ENCODE data around the gene ZDBF2.
"Not testable (repeated sequence)": the region's sequence is repeated elsewhere in the genome, so short reads cannot be mapped to it uniquely, and the experiment has no call there.

The ZDBF2 gene

GRCh38 chr2:206259376-206260187 is 14.9 kb upstream of the ZDBF2 start:
- no peak for DNase-seq

GRCh38 chr2:206260188-206261012 is 14.1 kb upstream of the ZDBF2 start:
- peak; percentile 6 to 79 (median 44) for DNase-seq

- DNase-seq: no peak
These were observed 10.4 kb upstream of the ZDBF2 start for GRCh38 chr2:206263959-206264603.

- DNase-seq: no peak
These were observed 8.0 kb upstream of the ZDBF2 start for GRCh38 chr2:206266130-206267125.

GRCh38 chr2:206267567-206267966 is 6.9 kb upstream of the ZDBF2 start:
- no peak for DNase-seq

GRCh38 chr2:206271065-206271464 is 3.4 kb upstream of the ZDBF2 start:
- no peak for DNase-seq

GRCh38 chr2:206273905-206274304 is 558 bp upstream of the ZDBF2 start:
- no peak for DNase-seq

- DNase-seq: peak; percentile 3 to 81 (median 79)
These were observed 1.0 kb downstream of the ZDBF2 start for GRCh38 chr2:206275312-206276055.

GRCh38 chr2:206276169-206276942 is 1.9 kb downstream of the ZDBF2 start:
- peak in 2 of 3 experiments; percentile 30 to 68 for DNase-seq

- no peak for DNase-seq
These were observed 3.0 kb downstream of the ZDBF2 start for GRCh38 chr2:206277503-206277902.

GRCh38 chr2:206282746-206283145 is 8.3 kb downstream of the ZDBF2 start:
- no peak for DNase-seq

GRCh38 chr2:206287197-206287596 is 12.7 kb downstream of the ZDBF2 start:
- DNase-seq: no peak

- DNase-seq: no peak
These were observed 14.9 kb downstream of the ZDBF2 start for GRCh38 chr2:206289391-206289790.

GRCh38 chr2:206296128-206296527 is 21.7 kb downstream of the ZDBF2 start:
- DNase-seq: no peak

- DNase-seq: not testable (repeated sequence)
These were observed 25.1 kb downstream of the ZDBF2 start for GRCh38 chr2:206299608-206300007.

- DNase-seq: no peak
These were observed 31.2 kb downstream of the ZDBF2 start for GRCh38 chr2:206305523-206306245.

GRCh38 chr2:206311026-206311425 is 36.6 kb downstream of the ZDBF2 start:
- no peak for DNase-seq

GRCh38 chr2:206316141-206316540 is 41.7 kb downstream of the ZDBF2 start:
- no peak for DNase-seq

GRCh38 chr2:206323033-206323432 is 48.6 kb downstream of the ZDBF2 start:
- no peak for DNase-seq

- DNase-seq: no peak
These were observed 49.0 kb downstream of the ZDBF2 start for GRCh38 chr2:206323486-206323885.

Measured in NCI-H1417 (cell line).